Urothelium cell line (cell line): ENCODE results near the gene SBF2.
"Not testable (repeated sequence)": the region's sequence is repeated elsewhere in the genome, so short reads cannot be mapped to it uniquely, and the experiment has no call there.

ENCODE experiments used
- DNase-seq: peaks from one replicate; pipeline ENCODE4 v3.0.0; 2011; ENCODE audit warnings: low spot score, mixed read lengths
- FAIRE-seq: peaks from 2 replicates; lab custom pipeline; 2011; peaks lifted over from hg19 to GRCh38; lab: Jason Lieb, UNC

Gene SBF2

DNA sequence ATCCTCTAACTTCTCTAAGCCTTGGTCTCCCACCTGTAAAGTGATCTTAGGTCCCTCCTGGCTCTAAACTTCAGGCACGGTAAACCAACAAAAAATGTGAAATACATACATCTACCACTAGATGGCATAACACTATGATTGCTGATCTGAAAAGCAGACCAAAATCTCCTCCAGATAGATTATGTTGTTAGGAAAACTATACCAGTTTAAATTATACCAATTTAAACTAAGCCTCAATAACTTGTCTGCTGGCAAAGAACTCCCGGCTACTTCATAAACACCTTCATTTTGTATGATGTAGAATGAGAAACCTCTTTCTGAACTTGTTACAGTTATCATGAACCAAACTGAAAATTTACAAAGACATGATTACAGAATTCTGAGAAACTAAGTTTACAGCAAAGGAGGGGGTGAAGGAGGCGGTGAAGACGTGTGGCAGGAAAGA lies 85.9 kb downstream of the SBF2 start:
- DNase-seq = peak; percentile 46
- no peak for FAIRE-seq

DNA sequence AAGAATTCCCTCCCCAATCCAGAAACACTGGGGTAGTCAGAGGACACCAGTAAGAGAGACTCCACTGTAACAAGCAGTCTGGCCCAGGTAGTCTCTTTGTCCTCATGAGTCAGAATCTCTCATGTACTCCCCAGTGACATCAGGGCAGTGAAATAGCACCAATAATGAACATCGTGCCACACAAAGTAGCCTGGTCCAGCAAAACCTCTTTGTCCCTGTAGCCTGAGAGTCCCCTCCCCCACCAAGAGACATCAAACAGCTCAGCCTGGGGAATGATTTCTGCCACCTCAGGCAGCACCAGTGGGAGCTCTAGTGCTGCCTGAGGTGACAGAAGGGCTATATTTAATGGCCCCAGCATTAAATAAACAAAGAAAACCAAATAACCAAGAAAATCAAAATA lies 88.1 kb downstream of the SBF2 start:
- FAIRE-seq (no peak), DNase-seq (no peak)

DNA sequence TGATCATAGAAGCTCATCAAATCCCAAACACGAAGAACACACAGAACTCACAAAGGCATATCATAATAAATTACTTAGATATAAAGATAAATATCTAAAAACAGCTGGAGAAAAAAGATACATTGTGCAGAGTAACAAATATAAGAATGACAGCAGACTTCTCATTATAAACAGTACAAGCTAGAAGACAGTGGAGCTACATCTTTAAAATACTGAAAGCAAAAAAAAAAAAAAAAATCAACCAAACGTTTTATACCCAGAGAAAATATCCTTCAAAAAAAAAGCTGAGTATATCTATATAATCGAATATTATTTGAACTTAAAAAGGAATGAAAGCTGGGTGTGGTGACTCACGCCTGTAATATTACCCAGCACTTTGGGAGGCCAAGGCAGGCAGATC lies 90.0 kb downstream of the SBF2 start:
- no peak for DNase-seq
- FAIRE-seq = no peak

DNA sequence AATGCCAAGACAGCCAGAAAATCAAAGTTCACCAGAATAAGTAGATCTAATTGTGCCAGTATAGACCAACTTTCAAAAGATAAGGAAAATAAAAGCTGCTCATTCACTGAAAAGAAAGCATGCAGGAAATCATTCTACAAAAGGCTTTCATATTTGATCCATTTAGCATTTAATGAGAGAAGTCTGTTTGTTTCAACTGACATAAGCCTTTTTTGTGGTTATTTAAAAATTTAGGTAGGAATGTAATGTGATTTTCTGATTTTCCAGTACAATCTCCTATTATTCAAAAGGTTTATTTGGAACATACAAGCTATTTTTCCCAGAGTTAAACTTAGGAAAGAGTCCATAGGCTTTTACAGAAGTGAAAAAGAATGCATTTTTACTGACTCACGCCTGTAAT lies 92.7 kb downstream of the SBF2 start:
- FAIRE-seq (no peak), DNase-seq (no peak)

DNA sequence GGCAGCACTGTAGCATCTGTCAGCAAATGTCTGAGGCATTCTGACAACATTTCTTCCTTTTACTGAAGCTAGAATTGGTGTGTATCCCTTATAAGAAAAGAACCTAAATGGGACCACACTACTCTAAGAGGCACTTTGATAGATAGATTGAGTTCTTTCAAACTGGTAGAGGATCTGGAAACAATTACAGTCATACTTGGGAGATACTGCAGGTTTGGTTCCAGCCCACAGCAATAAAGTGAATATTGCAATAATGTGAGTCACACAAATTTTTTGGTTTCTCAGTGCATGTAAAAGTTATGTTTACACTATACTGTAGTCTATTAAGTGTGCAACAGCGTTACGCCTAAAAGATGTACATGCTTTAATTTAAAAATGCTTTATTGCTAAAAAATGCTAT lies 96.9 kb downstream of the SBF2 start:
- DNase-seq (no peak), FAIRE-seq (no peak)

DNA sequence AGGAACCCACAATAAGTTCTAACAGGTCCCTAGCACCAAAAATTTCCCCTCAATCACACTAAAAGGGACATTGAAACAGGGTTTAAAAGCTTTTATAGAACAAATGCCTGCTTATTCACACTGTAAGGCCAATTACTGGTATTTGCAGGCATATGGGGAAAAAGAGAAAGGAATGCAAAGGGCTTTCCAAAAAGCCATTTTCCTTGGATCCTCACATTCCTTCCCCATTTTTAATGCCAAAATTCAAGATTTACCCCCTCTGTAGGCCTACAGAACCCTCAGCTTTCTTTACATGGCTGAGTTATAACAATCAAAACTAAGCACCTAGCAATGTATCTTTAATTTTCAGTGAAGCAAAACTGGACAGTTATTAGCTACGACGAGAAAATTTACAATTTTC lies 102.0 kb downstream of the SBF2 start:
- DNase-seq (no peak), FAIRE-seq (no peak)

DNA sequence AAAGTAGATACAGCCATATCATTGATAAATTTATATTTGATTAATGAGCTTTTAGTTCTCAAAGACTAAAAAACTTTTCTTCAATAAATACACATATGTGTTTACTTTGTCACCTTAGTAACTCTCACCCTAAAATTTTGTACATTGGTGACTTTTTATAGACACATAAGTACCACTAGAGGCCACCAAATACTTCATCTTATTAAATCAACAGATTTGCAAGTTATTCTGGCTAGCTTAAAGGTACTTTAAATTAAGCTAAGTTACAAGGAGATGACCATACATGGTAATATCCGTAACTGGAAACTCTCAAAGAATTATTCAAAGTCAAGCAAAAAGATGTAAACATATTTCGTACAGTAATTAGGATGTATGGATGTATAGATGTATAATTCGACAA lies 112.2 kb downstream of the SBF2 start:
- DNase-seq (no peak), FAIRE-seq (no peak)

DNA sequence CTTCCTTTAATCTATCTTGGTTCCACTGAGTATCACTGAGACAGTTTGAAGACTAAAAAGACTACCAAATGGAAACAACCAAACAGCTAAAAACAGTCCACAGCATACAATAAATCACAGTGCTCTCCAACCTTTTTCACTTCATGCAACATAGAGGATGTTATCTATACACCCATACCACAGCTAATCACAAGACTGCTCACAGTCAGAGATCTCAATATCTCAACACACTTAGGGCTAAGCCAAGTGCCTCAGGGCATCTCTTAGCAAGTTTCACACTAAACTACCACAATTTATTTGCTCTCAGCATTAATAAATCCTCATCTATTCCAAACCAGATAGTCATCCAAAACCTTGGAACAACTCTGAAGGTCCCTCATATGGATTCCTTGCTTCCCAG lies 129.4 kb downstream of the SBF2 start:
- FAIRE-seq (no peak), DNase-seq (no peak)

DNA sequence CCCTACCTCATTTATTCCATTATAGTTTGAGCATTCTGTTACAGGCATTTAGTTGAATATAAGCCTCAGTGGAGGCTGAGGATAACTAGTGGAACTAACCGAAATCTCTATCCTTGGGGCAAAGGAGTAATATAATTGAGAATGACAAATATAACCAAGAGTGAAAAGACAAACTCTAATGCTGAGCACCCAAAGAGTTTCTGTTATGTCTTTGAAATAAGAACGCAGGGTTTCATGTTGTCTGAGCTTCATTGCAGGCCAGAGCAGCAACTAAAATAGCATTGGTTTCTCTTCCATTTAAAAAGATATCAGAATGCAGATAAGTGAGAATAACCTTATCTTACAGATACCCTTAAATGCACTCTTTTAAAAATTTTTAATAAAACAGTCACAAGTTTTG lies 131.8 kb downstream of the SBF2 start:
- FAIRE-seq = no peak
- DNase-seq = no peak

DNA sequence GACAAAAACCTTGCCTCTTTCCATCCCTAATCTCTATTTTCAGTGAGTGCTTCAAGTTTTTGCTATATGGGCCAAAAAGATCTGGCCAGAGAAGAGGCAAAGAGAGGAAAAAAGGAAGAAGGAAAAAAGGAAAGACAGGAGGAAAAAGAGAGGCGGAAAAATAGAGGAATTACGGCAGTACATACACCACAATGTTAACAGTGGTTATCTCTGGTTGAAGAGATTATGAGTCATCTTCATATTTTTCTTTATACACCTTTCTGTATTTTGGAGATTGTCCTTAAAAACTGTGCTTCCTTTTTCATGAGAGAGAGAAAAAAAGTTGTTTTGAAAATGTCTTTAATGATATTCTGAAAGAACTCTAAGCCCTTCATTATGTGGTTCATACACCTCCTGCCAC lies 133.7 kb downstream of the SBF2 start:
- FAIRE-seq = no peak

DNA sequence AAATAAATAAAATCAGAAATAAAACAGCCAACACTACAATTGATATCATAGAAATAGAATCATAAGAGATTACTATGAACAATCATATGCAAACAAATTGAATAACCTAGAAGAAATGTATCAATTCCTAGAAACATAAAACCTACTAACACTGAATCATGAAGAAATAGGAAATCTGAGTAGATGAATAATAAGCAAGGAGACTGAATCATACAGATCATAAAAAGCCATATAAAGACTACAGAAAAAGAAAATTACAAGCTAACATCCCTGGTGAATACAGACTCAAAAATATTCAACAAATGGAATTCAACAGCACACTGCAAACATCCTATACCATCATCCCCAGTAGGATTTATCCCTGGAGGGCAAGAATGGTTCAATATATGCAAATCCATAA lies 135.6 kb downstream of the SBF2 start:
- FAIRE-seq (no peak), DNase-seq (no peak)

More for the DNA sequence above, 133.7 kb downstream of the SBF2 start:
- no peak for DNase-seq

DNA sequence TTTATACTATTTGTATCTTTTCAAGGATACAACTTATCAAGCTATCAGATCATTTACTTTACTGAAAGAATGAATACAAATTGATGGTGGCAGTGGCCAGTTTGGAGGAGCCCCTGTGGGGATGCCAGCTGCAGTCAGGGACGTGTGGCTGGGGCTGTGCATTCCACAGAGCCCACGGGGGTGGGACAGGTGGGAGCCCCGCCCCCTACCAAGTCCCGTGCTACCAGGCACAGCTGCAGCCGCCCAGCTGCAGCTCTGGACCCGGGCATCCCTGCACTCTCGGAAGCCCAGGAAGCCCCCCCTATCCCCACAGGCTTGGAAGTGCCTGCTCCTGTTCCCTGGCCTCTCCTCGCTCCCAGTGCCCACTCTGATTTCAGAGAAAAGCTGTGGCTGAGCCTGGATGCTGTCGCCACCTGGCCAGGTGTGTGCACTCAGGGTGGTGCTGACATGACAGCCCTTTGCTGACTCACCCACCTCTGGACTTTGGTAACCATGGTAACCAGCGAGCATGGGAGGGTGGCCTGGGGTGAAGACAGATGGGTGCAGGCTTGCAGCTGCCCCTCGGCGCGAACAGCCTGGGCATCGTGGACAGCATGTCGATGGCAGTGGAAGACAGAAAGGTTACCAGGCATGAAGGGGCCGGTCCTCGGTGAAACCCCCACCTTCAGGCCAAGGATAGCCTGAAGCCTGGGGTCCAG lies 138.1 kb downstream of the SBF2 start:
- no peak for DNase-seq
- peak; percentile 9 for FAIRE-seq

DNA sequence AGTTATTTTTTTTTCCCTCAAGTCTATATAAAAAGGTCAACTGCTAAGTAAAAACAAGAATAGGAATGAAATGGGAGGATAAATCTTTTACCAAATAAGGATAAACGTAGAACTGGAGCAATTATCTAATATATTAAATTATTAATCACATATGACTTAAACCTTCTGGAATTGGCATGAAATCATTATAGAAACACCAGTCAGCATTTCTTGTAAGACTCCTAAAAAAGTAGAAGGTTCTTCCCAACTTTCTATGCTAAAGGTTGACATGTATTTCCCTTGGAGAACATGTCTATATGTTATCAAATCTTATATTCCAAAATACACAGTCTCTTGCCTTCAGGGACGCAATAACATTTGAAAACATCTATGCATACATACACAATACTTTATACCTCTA lies 143.2 kb downstream of the SBF2 start:
- no peak for FAIRE-seq
- DNase-seq = no peak

DNA sequence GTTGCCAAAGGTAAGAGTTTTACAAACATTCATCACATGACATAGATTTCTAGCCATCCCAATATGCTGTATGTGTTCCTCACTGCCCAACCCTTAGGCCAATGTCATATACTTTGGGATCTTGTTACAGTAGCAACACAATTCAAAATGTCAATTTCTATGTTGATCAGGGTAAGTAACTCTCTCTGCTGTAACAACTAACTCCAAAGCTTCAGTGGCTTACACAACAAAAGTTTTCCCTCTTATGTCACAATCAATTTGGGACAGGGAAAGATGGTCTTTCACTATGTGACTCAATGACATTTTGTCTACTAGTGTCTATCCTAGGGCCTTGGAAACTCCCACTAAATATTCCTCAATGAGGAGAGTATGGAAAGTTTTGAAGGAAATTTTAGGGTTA lies 144.5 kb downstream of the SBF2 start:
- FAIRE-seq (no peak), DNase-seq (no peak)

DNA sequence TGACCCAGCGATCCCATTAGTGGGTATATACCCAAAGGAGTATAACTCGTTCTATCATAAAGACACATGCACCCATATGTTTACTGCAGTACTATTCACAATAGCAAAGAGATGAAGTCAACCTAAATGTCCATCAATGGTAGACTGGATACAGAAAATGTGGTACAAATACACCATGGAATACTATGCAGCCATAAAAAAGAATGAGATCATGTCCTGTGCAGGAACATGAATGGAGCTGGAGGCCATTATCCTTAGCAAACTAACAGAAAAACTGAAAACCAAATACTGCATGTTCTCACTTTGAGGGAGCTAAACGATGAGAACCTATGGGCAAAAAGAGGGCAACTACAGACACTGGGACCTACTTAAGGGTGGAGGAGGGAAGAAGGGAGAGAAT lies 146.8 kb downstream of the SBF2 start:
- DNase-seq (no peak), FAIRE-seq (peak; percentile 58)

DNA sequence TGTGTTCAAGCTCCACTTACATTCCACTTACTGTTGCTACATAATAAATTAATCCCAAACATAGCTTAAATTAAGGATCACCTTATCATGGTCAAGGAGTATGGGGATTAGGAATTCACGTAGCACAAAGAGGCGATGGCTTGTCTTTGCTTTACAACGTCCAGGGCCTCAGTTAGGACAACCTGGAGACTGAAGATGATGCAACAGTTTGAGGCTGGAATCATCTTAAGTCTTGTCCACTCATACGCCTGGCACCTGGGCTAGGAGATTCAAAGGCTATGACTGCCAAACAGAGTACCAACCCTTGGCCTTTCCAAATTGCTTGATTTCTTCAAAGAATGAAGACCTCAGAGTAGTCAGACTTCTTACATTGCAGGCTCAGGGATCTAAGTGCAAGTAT lies 149.1 kb downstream of the SBF2 start:
- FAIRE-seq = no peak

DNA sequence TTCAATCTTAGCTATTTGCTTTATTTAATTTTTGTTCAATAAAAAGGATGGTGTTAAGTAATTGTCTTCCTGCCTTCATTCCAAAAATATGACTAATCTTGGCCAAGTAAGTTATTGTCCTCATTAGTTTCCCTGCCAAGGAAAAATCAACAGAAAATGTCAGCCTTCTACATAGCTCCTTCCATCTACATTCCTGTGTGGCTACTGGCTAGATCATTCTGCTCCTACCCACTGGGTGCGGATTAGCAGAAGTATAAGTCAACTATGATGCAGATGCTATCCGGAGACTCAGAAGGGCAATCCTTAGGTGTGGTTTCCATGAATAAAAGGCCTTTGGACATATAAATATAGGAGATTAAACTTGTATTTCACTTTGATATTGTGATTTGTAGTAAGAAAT lies 154.4 kb downstream of the SBF2 start:
- peak; percentile 25 for DNase-seq
- no peak for FAIRE-seq

More for the DNA sequence above, 149.1 kb downstream of the SBF2 start:
- no peak for DNase-seq

DNA sequence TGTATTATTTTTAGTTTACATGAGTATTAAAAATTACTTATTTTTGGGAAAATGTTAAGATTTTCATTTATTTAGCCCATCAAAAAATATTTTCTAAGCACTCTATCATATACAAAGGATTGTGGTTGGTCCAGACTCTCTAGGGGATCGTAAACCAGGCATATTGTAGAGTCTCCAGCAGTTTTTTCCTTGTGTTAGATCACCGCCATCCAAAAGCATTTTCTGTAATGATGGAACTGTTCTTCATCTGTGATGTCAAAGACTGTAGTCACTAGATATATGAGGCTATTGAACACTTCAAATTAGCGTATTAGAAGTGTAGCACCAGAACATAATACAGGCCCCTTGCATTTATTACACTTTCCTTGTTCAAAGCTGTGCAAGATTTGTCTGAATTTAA lies 154.9 kb downstream of the SBF2 start:
- DNase-seq (no peak), FAIRE-seq (no peak)

DNA sequence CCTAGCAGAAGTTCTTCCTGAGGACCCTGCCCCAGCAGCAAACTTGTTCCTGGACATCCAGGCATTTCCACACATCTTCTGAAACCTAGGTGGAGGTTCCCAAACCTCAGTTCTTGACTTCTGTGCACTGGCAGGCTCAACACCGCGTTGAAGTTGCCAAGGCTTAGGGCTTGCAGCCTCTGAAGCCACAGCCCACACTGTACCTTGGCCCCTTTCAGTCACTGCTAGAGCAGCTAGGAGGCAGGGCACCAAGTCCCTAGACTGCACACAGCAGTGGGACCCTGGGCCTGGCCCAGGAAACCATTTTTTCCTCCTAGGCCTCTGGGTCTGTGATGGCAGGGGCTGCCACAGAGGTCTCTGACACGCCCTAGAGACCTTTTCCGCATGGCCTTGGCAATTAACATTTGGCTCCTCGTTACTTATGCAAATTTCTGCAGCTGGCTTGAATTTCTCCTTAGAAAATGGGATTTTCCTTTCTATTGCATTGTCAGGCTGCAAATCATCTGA lies 159.0 kb downstream of the SBF2 start:
- DNase-seq (no peak), FAIRE-seq (no peak)

DNA sequence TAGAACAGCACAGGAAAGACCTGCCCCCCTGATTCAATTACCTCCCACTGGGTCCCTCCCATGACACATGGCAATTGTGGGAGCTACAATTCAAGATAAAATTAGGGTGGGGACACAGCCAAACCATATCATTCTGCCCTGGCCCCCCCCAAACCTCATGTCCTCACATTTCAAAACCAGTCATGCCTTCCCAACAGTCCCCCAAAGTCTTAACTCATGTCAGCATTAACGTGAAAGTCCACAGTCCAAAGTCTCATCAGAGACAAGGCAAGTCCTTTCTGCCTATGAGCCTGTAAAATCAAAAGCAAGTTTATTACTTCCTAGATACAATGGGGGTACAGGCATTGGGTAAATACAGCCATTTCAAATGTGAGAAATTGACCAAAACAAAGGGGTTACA lies 159.8 kb downstream of the SBF2 start:
- FAIRE-seq = not testable (repeated sequence)

DNA sequence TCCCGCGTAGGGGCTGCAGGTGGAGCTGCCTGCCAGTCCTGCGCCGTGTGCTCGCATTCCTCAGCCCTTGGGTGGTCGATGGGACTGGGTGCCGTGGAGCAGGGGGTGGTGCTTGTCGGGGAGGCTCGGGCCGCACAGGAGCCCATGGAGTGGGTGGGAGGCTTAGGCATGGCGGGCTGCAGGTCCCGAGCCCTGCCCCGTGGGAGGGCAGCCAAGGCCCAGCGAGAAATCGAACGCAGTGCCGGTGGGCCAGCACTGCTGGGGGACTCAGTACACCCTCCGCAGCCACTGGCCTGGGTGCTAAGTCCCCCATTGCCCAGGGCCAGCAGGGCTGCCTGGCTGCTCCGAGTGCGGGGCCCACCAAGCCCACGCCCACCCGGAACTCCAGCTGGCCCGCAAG lies 160.8 kb downstream of the SBF2 start:
- FAIRE-seq, DNase-seq: not testable (repeated sequence)

More for the DNA sequence above, 159.8 kb downstream of the SBF2 start:
- not testable (repeated sequence) for DNase-seq

DNA sequence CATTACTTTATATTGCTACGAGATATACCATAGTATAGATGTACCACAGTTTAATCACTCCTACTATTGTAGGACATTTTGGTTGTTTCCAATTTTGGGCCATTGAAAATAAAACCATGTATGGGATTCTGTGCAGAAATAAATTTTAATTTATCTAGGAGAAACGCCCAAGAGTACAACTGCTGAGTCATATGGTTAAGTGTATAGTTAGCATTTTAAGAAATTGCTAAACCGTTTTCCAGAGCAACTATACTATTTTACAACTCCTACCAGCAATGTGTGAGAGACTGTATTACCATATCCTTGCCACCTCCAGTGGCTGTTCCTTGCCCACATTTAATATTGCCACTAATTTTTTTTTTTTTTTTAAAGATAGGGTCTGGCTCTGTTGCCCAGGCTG lies 163.1 kb downstream of the SBF2 start:
- DNase-seq = no peak
- FAIRE-seq = no peak

DNA sequence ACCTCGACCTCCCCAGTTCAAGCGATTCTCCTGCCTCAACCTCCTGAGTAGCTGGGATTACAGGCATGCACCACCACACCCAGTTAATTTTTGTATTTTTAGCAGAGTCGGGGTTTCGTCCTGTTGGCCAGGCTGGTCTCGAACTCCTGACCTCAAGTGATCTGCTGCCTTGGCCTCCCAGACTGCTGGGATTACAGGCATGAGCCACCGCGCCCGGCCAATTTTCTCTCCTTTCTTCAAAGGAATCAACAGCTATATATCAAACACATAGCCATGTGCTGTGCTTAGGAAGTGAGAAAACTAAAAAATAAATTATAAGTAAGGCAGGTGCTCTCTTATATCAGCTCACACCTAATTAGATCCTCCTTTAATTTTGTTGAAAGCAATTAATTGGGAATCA lies 164.8 kb downstream of the SBF2 start:
- not testable (repeated sequence) for FAIRE-seq

More for the DNA sequence above, 164.8 kb downstream of the SBF2 start:
- DNase-seq = not testable (repeated sequence)
